Right lobe of liver (tissue), 4 donors: ENCODE data around the gene KCNH1.

ENCODE experiments used
- POLR2A ChIP-seq: fragments of 450-650 bp; IDR thresholded peaks from one replicate; pipeline ENCODE4 v1.6.1; 2017; ENCODE audit warnings: antibody characterized with exemption, mild to moderate bottlenecking
- TF ChIP-seq, protein P1 (sequence below), 4 donors: fragments of 200-600 bp in 3 of 4; fragments of 450-650 bp in 1 of 4; IDR thresholded peaks; one replicate each; pipeline versions ENCODE4 v1.5.1 to v1.8.0; 2016 to 2022; ENCODE audit warnings: antibody characterized with exemption in 4 of 4, mild to moderate bottlenecking in 2 of 4
- donor health status: DM: no; HTN: no; CAD: no.
- donor health status: DM: no; HTN: no; CAD: no.
- donor health status: DM: no; HTN: yes; CAD: no.

GRCh38 chr1:210758761-210759160 is 375.2 kb downstream of the KCNH1 start:
- no peak for TF ChIP-seq POLR2A
- TF ChIP-seq, protein P1, sequence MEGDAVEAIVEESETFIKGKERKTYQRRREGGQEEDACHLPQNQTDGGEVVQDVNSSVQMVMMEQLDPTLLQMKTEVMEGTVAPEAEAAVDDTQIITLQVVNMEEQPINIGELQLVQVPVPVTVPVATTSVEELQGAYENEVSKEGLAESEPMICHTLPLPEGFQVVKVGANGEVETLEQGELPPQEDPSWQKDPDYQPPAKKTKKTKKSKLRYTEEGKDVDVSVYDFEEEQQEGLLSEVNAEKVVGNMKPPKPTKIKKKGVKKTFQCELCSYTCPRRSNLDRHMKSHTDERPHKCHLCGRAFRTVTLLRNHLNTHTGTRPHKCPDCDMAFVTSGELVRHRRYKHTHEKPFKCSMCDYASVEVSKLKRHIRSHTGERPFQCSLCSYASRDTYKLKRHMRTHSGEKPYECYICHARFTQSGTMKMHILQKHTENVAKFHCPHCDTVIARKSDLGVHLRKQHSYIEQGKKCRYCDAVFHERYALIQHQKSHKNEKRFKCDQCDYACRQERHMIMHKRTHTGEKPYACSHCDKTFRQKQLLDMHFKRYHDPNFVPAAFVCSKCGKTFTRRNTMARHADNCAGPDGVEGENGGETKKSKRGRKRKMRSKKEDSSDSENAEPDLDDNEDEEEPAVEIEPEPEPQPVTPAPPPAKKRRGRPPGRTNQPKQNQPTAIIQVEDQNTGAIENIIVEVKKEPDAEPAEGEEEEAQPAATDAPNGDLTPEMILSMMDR (IDR thresholded peaks at IDR 0.05), result no peak
